ENCODE measurements around the gene PIK3R5.

Gene PIK3R5

DNA sequence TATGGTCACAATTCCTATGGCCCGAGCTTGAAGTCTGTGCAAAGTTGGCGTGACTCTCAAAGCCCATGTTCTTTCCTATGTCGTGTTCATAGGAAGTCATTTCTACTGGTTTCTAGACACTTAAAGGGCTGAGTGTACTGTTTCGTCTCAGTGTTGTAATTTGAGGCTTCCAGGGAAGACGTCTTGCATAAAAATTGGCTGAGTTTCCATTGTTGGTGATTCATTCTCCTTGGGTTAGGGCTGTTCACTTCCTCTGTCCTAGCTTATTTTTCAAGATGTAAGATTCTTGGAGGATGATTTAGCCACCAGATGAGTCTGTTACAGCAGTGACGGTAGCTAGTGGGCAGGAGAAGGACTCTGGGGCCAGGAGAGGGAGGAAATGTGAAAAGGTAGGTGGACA lies 43.1 kb downstream of the PIK3R5 start:
- no peak for DNase-seq

DNA sequence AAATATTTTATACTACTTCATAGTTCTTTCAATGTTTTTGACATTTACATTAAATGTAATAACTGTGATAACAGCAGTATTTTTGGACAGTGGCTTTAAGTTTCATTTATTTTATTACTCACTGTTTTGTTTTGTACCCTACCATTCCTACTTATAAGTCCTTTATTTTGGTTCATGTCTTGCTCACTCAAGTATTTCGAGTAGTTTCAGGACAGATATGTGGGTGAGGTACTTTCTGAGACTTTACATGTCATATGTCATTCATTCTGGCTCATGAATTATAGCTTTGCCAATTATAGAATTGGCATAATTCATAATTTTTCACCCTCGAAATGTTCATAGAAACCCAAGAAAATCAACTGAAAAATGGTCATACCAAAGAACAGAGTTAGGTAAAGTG lies 44.4 kb downstream of the PIK3R5 start:
- DNase-seq = no peak

DNA sequence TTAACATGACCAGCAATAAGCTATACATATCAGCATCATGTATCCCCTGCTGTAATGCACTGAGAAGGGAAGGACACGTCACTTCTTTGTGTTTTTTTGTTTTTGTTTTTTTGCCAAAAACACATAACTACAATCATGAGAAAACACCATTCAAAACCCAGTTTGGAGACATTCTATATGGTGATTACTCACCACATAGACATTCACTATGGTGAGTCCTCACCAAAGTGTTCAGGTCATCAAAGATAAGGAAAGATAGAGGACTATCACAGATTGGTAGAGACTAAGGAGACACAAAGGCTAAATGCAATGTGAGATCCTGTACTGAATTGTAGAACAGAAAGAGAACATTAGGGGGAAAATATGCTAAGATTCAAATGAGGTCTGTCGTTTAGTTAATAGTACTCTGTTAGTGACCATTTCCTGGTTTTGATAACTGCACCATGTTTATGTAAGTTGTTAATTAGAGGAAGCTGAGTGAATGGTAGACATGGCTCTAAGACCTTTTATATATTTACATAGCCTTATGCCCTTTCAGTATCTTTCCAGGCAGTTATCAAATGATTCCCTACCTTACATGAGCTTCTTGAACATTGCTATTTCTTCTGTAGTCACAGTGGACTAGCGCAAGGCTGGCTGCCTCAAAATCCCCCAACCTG lies 46.6 kb downstream of the PIK3R5 start:
- no peak for DNase-seq

DNA sequence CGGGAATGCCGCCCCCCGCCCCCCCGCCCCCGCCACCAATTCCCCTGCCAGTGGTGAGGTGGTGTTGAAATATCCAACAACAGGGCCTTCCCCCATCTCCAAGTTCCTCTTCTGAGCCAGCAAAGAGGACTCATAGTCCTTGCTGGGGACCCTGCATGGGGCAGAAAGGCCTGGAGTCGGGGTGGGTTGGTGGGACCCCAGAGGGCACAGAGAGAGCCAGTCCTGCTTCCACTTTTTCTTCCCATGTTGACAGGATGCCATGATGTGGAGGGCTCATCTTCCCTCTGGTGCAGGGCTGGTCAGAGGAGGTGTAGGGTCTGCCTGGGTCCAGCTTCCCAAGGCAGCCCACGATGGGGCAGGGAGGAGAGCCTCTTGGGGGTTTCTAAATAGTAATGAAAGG lies 49.0 kb downstream of the PIK3R5 start:
- no peak for DNase-seq

DNA sequence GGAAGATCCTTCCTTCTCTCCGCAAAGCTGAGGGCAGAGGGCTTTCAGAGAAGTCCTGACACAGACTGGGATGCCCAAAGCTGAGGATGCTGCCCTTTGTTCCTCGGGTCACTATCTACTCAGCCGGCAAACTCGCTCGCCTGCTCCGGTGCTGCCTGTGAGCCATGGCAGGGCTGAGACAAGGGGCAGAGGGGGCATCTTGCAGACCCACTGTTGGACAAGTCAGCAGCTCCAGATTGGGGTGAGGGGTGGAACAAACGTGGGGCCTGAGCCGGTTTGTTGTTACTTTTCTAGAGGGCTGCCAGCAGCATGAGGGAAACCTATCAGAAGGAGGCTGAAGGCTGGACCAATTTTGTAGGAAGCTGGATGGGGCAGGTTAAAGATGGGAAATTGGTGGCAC lies 51.0 kb downstream of the PIK3R5 start:
- DNase-seq = no peak

DNA sequence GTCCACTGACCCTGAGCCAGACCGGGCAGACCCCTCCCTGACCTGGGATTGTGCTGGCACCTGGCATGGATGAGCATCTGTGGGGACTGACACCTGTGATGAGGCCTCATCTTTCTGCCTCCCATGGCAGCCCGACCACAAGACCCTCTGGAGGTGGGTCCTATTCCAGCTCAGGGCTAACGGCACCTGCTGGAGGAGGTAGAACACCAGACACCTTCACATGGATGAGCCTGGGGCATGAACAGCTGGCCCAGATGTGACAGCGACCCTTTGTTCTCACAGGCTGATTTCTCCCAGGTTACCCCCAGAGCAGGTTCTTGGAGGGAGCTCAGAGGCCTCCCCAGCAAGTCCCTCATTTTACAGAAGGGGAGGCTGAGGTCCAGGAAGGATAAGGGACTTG lies 51.6 kb downstream of the PIK3R5 start:
- DNase-seq = no peak

DNA sequence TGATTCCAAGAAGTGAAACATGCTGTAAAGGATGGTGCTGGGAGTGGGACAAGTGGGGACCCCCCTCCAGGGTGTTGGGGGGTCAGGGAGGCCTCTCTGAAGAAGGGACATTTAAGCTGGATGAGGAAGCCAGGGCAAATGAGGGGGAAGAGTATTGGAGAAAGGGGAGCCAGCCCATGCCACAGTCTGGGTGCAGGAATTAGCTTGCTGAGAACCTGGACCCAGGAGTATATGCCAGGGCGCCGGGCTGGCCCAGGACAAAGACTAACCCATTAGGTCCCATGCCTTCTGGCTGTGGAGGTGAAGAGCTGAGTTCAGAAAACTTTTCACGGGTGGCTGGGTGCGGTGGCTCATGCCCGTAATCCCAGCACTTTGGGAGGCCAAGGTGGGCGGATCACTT lies 52.4 kb downstream of the PIK3R5 start:
- DNase-seq = no peak

DNA sequence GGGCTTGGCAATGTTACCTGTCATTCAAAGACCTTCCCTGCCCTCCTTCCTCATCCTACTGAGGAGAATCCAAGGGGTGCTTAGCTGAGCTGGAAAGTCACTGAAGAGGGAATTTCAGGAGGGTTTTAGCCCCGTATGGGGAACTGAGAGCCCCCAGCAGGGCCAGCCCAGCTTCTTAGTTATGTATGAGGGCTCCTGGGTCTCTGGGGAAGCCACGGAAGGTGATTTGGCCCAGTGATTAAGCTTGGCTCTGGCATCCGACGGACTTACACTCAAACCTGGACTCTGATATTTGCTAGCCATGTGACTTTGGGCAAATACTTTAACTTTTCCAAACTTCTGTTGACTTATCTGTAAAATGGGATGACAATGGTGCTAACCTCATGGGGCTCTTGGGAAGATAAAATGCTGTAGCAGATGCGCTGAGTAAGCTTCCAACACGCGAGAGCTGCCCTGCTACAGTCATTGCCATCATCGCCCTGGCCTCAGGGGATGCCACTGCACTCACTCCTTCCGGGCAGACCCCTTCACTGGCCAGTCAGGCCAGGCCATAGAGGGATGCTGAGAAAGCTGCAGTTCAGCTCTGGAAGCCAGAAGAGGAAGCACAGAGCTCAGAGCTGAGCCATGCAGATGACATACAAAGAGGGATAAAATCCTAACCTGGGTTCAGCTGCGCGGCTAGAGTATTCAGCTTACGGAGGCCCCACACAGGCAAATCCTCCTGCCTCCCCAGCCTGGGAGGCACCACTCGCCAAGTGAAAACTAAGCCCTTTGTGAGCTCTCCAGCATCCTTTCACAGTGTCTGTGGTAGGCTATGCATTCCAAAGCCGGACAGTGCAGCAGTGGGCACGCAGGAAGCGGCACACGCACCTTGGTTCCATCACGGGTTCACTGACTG lies 53.2 kb downstream of the PIK3R5 start:
- no peak for DNase-seq

DNA sequence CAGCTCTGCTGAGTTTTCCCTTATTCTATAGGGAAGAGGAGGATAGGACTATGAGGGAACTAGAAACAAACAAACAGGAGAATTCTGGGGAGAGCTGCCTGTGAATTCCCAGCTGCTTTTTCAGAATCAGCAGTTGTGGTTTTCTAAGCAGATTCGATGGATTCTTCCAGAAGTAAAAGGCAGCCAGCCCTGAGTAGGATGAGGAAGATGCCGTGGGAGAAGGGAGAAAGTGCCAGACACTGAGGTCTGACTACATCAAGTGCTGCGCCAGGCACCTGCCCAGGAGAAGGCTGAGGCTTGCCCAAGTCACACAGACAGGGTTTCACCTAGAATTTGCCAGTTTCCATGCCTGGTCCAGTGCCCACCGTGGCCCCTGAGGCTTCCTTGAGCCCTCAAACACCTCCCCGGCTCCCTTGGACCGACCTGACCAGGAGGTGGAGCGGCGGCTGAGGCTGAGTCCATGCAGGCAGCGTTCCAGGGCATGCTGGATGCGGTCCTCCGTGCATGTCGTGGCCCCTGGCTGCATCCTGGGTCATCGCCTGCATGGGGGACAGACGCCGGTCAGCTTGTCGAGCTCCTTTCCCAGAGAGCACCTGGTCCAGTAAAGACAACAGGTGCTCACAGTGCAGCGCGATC lies 54.4 kb downstream of the PIK3R5 start:
- no peak for DNase-seq

DNA sequence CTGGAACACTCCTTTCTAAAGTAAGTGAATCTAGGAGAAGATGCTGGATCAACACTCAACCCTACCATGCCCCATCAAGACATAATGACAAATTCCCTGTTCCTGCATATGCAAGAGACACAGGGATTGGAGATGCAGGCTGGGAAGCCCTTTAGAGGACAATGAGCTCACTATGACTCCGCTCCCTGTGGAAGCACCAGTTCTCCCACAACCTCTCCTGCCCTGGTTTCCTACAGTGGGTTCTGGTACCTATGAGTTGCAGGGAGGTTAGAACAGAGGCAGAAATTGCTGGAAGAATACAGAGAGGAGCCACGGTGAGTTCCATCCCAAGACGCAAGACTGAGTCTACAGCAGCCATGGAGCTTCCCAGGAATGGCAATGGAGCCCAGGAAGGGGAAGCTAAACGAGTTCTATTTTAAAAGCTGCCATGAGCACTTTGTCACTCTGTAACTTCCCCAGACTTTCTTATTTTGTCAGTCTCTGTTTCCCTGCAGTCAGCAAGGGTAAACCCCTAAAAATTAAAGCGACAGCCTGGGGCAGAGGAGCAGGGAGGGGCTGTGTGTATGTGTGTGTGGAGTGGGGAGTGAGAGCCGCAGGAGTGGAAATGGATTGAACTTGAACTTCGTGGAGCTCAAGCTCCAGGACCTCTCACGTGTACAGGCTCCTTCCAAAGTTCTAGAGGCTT lies 55.8 kb downstream of the PIK3R5 start:
- DNase-seq = no peak

DNA sequence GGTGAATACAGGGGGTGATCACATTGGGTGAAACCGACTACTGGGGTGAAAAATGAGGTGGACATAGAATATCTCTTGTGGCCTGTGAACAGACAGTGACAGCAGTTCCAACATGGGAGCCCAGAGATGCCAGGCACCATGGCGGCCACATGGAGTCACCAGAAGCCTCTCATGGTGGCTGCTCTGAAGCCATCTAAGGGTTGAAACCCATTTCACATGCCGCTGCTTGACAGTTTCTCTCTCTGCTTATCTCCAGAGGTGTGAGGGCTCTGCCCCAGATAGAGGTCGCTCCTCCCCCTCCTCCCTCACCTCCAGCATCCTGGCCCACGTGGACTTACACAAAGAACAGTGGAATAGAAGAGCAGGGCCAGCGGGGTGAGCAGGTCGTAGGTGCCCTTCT lies 60.2 kb downstream of the PIK3R5 start:
- no peak for DNase-seq

DNA sequence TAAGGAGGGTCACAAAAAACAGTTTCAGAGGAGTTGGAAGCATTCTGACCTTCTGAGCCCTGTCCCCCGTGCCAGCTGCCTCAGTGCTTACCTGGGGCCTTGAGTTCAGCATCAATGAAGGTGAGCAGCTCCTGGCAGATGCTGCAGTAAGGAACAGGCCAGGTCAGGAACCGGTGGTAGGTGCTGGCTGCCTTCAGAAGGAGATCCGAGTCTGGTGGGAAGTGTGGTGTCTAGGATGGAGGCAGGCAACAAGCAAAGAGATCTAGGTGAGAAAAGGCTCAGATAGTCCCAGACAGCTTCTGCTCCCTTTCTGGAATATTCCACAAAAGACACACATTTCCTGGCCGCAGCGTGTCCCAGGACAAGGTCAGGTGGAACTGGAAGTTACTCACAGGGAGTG lies 60.8 kb downstream of the PIK3R5 start:
- no peak for DNase-seq

DNA sequence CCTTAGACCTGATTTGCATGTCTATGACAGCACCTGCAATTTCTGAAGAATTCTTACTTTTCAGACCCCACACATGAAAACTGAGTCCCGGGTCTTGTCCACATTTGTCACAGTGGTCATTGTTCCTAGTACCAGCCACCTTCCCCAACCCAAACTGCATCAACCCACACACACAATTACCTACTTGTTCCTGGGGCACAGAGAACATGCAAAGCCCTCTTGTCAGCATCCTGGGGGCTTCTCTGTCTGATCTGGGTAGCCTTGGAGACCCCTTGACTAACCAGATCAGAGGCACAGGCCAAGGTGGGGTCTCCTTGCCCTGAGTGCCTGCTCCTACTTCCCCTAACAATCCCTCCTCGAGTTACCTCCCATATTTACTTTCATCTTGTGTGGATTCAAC lies 61.3 kb downstream of the PIK3R5 start:
- no peak for DNase-seq

DNA sequence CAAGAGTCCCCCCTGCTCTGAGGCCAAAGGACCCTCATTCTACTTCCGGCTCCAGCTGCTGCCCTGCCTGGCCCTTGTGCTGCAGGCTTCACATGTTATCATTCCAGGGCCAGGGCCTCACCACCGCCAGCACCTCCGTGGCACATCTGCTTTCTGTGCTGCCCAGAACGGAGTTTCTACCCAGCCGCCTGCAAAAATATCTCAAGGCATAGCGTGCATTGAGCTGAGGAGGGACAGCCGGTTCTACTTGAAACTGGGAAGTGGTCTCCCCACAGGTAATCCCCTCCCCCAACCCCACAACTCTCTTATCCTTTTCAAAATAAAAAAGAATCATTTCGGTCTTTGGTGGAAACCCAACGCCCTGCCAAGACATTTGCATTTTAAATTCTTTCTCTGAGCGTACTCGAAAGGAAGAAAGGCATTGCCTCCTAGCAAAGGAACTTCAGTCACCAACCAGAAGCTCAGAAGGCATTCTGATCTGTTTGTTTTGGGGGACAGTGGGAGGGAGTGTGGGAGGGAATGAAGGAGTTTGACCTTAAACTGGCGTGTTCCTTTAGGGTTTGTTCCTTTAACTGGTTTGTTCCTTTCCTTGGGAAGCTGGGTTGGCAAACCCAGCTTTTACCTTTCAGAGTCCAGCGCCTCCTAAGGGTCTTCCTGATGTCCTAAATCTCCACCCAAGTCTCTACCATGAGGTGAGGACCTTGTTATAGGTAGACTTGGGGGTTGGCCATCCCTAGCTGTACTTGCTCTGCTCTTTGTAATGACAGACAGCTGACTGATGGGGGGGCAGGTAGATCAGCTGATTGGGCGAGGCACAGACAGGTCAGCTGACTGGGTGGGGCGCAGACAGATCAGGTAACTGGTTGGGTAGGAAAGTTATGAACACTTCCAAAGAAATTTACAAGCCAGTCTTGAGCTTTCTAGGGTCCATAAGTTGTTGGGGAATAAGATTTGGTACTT lies 64.6 kb downstream of the PIK3R5 start:
- no peak for DNase-seq

DNA sequence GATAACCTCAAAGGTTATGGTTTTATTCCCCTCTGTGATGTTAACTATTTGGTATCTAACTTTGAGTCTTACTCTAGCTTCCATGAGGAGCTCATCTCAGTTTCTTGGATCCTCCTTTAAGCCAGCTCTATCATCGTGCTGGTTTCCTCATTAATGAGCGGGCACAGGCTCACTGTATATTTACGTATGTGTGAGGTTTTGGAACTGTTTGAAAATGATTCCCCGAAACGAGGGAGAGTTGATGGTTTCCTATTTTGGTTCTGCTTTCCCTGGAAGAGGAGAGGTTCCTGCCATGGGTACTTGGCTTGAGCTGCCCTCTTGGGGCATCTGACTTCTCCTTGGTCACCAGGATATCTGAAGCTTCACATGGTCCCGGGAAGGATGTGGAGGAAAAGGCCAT lies 65.3 kb downstream of the PIK3R5 start:
- no peak for DNase-seq

DNA sequence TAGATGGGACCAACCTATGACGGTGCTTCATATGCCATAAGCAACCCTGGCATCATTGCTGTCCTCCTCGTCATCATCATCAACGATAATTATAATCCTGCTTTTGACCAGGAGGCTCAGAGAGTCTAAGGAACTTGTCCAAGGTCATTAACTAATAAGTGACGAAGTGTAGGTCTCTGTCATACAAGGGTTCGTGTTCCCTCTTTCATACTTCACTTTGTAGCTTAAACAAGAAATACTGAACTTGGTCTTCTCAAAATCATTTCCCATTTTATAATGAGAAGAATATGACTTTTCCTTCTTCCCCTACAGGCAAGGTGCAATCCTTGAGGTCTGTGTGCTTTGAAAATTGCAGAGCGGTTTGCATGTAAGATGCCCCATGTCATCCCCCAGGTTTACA lies 66.9 kb downstream of the PIK3R5 start:
- DNase-seq = no peak

DNA sequence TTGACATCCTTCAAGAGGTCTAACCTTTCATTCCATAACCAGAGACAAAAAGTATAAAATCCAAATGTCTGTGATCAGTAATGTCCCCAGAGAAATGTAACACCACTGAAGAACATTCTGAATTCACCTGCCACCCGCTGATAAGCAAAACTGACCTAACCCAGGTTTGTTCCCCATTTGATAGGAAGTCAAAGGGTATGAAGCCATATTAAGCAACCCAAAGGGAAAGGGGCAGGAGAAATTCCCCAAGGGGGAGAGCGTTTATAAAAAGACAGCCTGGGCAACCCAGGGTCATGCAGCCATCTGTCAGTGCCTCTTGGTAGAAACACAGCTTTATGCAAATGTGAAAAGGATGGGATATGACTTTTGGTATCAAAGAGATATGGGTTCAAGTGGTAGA lies 67.4 kb downstream of the PIK3R5 start:
- DNase-seq = no peak

DNA sequence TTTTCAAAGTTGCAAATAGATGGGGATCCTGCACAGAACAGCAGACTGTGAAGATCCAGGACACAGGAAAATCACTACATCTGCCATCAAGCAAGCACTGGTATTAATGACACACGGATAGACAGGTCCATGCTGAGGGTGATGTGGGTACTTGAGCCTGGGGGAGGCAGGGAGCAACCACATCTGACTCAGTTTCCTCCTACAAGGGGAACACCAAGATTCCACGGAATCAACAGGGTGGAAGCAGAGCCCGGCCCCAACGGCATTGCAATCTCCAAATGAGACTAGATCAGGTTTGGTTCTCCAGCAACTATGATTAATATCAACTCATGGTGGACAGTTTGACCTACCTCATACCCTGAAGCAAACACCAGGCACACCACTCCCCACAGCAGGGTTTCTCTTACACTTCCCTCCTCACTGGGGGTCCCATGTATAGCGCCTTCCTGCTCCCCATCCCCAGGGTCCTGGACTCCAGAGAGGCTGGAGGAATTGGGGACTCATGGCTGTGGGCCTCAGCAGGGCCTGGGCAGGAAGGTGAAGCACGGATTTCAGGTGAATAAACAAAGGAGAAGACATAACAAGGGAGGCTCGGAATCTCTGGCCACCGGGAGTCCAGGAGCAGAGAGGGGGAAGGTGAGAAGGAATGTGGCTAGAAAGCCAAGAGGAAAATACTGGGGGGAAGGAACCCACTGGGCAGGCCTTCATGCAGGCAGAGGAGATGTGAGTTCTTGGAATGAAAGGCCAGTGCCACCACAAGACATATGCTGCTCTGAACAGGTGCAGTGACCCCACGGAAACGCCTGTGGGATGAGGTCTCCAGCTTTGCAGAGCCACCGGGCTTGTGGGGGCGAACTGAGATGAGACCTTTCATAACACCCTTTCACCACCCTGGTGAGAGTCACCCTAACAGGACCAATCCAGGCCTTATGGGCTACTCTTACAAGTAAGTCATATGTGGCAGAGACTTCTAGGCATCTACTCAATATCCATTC lies 68.6 kb downstream of the PIK3R5 start:
- DNase-seq = no peak

DNA sequence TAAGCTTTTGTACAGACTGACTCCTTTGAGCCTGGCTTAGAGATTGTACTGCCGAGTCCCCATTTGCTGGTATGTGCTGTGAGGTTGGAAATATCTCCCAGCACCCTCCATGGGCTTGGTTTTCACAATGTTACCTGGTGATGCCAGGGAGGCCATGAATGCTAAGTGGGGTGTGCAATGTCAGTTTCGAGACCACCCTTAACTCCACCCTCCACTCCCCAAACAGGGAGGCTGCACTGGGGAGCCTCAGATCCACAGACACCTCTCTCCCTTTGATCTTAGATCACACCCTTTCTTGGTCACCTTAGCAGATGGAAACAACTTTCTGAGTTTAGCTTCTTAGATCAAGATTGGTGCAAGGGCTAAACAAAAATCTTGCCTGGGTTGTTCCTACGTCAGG lies 69.4 kb downstream of the PIK3R5 start:
- no peak for DNase-seq

DNA sequence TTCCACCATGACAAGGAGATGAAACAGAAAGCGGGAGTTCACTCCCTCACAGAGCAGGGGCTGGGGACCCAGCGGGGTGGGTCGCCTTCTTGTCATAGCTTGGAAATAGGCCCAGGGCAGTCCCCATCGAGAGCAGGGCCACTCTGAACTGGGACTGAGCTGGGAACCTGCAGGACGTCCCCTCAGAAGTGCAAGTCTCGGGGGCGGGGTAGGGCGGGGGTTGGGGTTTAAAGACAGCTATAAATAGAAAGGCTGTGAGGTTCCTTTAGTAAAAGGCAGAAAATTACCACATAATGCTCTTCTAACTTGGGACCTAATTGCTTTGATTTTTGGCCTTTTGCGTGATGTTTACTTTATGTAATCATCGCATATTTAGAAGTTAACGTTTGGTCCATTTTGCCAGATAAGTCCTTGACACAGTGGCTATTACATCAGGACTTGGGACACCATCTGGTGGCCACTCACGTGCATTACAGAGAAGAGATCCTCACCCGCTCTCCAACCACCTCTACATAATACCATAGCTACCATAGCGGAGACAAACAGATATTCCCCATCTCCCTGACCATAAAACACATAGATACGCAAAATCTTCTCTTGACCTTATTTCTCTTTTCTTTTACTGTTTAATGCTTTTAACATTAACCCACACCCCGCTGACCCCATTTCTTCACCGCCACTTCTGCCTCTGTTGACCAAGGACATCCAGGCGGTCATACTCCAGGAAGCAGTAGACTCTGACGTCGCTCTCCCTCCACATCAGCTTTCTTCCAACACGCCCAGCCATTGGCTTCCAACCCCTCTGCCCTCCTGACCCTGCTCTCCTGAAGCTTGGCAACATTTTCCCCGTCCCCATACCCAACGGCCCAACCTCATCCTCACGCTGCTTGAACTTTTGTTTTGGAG lies 70.6 kb downstream of the PIK3R5 start:
- DNase-seq = peak; percentile 27
